IPS-18c (cell line): Measurements from ENCODE around the gene EXOC6B.

ENCODE experiments used
- H3K4me3 ChIP-seq: 2 replicates; pipeline ENCODE4 v1.7.0; 2013; ENCODE audit warnings: low read depth, mild to moderate bottlenecking, low read length, moderate library complexity; ENCODE audit not compliant: insufficient read depth
- H3K9me3 ChIP-seq: one replicate; pipeline ENCODE4 v1.6.1; 2013; ENCODE audit warnings: mild to moderate bottlenecking, low read length, moderate library complexity; ENCODE audit not compliant: control insufficient read depth, insufficient read depth

The EXOC6B gene

DNA sequence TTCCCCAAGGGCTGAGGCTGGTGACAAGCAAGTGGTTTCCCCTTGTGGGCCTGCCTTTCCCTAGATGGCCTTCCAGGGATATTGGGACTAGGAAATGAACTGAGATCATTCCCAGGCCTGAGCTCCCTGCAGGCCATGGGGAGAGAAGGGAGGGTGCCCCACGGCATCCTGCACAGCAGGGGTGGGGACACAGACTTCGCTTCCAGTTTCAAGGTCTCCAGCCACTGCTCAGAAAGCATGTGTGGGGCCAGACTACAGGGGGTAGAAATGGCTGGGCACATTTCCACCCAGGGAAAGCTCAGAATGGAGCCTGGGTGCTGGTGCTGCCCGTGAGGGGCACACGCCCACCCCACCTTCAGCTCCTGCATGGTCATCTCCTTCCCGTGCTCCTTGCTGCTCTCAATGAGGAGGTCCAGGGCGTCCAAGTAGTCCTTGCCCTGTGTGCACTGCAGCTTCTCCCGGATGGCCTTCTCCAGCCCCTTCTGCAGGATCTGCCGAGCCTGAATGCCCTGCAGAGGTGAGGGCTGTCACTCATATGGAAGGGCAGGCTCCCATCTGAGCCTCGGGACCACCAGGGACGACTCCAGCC is 691.3 kb downstream of the EXOC6B start:
- H3K9me3 ChIP-seq: no peaks in the 10 kb centered on the region

GRCh38 chr2:72133721-72134407 is 692.0 kb downstream of the EXOC6B start:
- Histone ChIP-seq H3K9me3 (no peaks in the 10 kb centered on the region), H3K4me3 (no peak overlapping the region)

More for the DNA sequence above, 691.3 kb downstream of the EXOC6B start:
- no peak overlapping the region for H3K4me3 ChIP-seq

GRCh38 chr2:72132981-72133720 is 692.7 kb downstream of the EXOC6B start:
- Histone ChIP-seq H3K9me3 (no peaks in the 10 kb centered on the region), H3K4me3 (no peak overlapping the region)

DNA sequence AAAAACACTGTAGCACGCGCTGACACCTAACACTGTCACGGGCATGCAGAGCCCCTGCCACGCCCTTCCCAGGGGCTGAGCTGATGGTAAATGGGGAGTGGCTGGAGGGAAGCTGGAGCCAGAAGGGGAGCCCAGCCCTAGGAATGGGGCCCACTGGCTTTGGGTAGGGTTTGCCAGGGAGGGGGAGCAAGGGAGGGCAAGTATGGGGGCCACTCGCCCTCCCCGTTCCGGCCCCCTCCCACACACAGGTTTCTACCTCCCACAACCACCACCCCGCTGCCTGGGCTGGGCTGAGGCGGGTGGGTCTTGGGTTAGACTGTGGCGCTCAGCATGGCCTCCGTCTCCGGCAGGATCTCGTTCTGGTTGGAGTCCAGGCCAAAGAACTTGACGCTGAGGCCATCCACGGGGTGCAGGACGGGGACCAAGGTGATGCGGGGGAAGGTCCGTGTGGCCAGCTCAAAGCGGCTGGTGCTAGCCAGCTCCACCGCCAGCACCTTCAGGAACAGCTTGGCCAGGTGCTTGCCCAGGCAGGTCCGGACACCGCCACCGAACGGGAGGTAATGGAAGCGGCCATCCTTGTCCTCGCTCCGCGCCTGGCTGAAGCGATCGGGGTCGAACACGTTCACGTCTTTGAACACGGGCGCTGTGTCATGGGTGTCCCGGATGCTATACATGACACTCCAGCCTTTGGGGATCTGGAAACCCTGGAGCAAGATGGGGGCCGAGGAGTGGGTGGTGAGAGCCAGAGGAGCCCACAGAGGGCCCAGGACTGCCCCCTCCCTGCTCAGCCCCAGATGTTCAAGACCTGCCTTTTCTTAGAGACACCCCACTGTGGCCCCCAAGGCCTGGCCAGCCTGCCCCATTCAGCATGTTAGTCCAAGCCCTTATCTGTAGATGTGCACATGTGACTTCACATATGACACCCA is 693.7 kb downstream of the EXOC6B start:
- no peak overlapping the region for H3K4me3 ChIP-seq
- H3K9me3 ChIP-seq: no peaks in the 10 kb centered on the region

DNA sequence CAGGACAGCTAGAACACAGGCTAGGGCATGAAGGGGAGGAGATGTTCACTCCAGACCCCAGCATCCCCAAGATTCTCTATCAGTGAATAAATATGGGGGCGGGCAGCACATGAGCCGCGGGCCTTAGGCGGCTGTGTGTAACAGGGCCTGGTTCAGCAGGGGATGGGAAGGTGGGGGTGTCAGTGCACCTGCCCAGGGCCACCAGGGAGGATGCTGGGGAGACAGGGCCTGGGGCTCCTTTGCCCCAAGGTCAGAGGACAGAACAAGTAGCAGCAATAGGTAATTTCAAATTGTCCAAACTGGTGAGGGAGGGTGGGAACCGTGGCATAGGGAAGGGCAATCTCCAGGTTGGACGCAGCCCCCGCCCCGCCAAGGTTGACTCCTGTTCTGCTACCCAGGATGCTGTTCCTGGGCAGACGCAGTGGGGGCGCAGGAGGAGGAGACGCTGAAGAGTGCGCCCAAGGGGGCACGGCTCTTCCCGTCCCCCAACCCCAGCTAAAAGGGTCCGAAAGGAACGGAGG is 694.4 kb downstream of the EXOC6B start:
- H3K9me3 ChIP-seq: no peaks in the 10 kb centered on the region
- no peak overlapping the region for H3K4me3 ChIP-seq

DNA sequence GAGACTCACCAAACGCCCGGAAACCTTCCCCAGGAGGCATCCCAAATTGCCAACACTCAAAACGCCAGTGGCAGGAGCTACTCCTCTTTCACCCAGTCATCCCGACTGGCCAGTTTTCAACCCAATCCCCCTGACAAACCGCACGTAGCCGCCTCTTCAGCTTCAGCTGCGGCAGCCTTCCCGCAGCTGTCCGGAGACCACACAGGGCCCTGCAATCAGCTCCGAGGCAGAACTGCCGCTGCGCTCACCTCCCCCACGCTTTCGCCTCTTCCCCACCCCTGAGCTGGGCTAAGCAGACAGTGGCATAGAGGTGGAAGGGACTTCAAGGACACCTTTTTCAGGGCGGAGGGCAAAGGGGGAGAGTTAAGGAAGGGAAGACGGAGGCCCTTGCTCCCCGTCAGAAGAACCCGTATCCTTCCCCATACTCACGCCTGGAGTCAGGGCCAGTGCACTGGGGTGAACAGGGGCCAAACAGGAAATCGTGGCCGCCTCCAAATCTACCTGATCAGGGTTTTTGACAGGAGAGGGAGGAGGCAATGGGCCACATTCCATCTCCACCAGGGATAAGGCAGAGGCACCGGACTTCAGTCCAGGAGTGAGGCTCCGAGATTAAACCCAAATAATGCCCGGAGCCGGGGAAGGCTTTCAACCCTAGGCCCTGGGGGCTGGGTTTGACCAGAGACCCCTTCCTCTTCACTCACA is 695.0 kb downstream of the EXOC6B start:
- Histone ChIP-seq H3K9me3 (no peaks in the 10 kb centered on the region), H3K4me3 (no peak overlapping the region)

GRCh38 chr2:72129681-72130340 is 696.0 kb downstream of the EXOC6B start:
- Histone ChIP-seq H3K9me3 (no peaks in the 10 kb centered on the region), H3K4me3 (no peak overlapping the region)

GRCh38 chr2:72128843-72129227 is 697.0 kb downstream of the EXOC6B start:
- Histone ChIP-seq H3K9me3 (no peaks in the 10 kb centered on the region), H3K4me3 (no peak overlapping the region)

DNA sequence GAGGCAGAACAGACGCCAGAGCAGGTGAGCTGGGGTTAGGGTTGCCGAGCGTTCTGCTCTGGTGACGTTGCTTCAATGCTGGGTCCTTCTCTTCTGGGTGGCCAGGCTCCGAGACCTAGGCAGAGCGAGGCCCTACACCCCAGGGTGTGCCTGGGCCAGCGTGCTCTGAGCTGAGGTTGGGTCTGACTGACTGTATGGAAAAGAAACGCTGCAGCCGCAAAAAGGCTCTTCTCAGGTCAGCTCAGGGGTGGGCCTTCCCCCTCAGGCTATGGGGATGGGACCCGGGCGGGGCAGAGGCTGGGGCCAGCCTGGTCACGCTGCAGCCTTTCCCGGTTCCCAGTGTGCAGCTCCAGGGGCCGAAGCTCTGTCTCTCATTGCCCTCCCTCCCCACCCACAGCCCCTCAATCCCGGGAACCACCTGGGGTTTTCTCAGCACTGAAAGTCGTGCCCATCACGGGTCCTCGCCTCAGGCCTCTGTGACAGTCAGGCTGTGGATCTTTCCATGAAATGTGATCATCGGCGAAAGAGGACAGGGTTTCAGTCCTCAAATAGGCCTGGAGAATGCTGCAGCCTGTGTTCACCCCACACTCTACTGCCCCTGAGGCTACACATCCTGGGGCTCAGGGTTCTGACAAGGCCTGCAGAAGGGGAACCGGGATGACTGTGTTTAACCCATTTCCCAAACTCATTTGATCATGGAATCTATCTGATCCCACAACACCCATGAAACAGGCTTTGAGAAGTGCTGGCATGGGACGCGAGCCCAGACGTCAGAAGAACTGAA is 697.6 kb downstream of the EXOC6B start:
- H3K4me3 ChIP-seq: no peak overlapping the region
- H3K9me3 ChIP-seq: no peaks in the 10 kb centered on the region

GRCh38 chr2:72127401-72128058 is 698.3 kb downstream of the EXOC6B start:
- no peaks in the 10 kb centered on the region for H3K9me3 ChIP-seq
- H3K4me3 ChIP-seq: no peak overlapping the region

- Histone ChIP-seq H3K9me3 (no peaks in the 10 kb centered on the region), H3K4me3 (no peak overlapping the region)
Measured at GRCh38 chr2:72126186-72127100, 699.4 kb downstream of the EXOC6B start.
